Esophagus squamous epithelium (tissue), 4 donors: ENCODE data around the gene LTF.

Source experiments
- CTCF ChIP-seq, 6 experiments: fragments of 450-650 bp in 4 of 6; fragments of 200-600 bp in 2 of 6; sonication (generic) in 2 of 6; IDR thresholded peaks; one replicate each; pipeline ENCODE4 v1.5.1; 2016 to 2019; ENCODE audit warnings: antibody characterized with exemption in 6 of 6, mild to moderate bottlenecking in 4 of 6, moderate library complexity in 4 of 6
- POLR2A ChIP-seq, 4 donors: fragments of 450-650 bp; IDR thresholded peaks; one replicate each; pipeline ENCODE4 v1.6.1; 2017; ENCODE audit warnings: antibody characterized with exemption in 4 of 4, mild to moderate bottlenecking in 4 of 4, moderate library complexity in 3 of 4

GRCh38 chr3:46488735-46489361 lies 24.1 kb upstream of the LTF start:
- TF ChIP-seq POLR2A (IDR thresholded peaks at IDR 0.05), result peak in 1 of 4 donors; percentile 14
- peak; percentile 90 to 99 (median 97) for TF ChIP-seq CTCF (IDR thresholded peaks at IDR 0.05)
